MCF 10A (cell line): ENCODE results near the gene SYT2. TPM values are rescaled to one million over a fixed set of nuclear protein-coding genes. Genes with fewer than 3 reads are reported as not detected.

Experiments
- Bru-seq: library from RNA; stranded (reverse); fragments of 400-500 nt; gene quantifications from one replicate; lab custom pipeline; 2021; lab: Mats Ljungman, UMichigan
- BruChase-seq, 2 experiments: library from RNA; stranded (reverse); fragments of 400-500 nt; gene quantifications; one replicate each; lab custom pipeline; 2021; lab: Mats Ljungman, UMichigan
- BruUV-seq: library from RNA; stranded (reverse); fragments of 400-500 nt; replicated peaks from 2 replicates; lab custom pipeline; 2021; lab: Mats Ljungman, UMichigan
- CTCF ChIA-PET: fragments of 300-600 bp; sonication (Branson Sonifier 250); formaldehyde crosslinking; extraction: SDS; loops from one replicate; lab custom pipeline; 2021; ENCODE audit warnings: antibody characterized with exemption, inconsistent platforms; lab: Yijun Ruan, JAX
- POLR2A ChIA-PET: fragments of 300-600, 350-650 bp; sonication (Branson Sonifier 250); formaldehyde crosslinking; extraction: SDS; loops from one replicate; lab custom pipeline; 2020; ENCODE audit warnings: antibody characterized with exemption, inconsistent platforms; lab: Yijun Ruan, JAX
- DNase-seq: peaks from one replicate; pipeline ENCODE4 v3.0.0-alpha.2; 2018; ENCODE audit not compliant: unreplicated experiment
- H3K27ac Mint-ChIP-seq: one replicate; pipeline ENCODE4 v1.8.0; 2022; ENCODE audit warnings: mild to moderate bottlenecking, low read depth, mixed read lengths; ENCODE audit not compliant: unreplicated experiment
- H3K27me3 Mint-ChIP-seq: one replicate; pipeline ENCODE4 v1.8.0; 2022; ENCODE audit warnings: mixed read lengths; ENCODE audit not compliant: insufficient read depth, unreplicated experiment
- H3K36me3 Mint-ChIP-seq: one replicate; pipeline ENCODE4 v1.8.0; 2022; ENCODE audit warnings: mild to moderate bottlenecking, moderate library complexity, mixed read lengths; ENCODE audit not compliant: insufficient read depth, unreplicated experiment
- H3K4me1 Mint-ChIP-seq: one replicate; pipeline ENCODE4 v1.8.0; 2022; ENCODE audit warnings: mixed read lengths; ENCODE audit not compliant: insufficient read depth, unreplicated experiment
- H3K4me3 Mint-ChIP-seq: one replicate; pipeline ENCODE4 v1.8.0; 2022; ENCODE audit warnings: mild to moderate bottlenecking, moderate library complexity, mixed read lengths; ENCODE audit not compliant: unreplicated experiment
- H3K9me3 Mint-ChIP-seq: one replicate; pipeline ENCODE4 v1.8.0; 2022; ENCODE audit warnings: mixed read lengths; ENCODE audit not compliant: unreplicated experiment
- intact Hi-C: fragments of 100-400 bp; cut with micrococcal nuclease; formaldehyde crosslinking; loops from 2 replicates; pipeline ENCODE4 v1.14.1; 2022
- long read RNA-seq: library from polyadenylated mRNA; stranded (forward); transcript quantifications from one replicate; pipeline ENCODE4 v2.0.0, GENCODE V29; 2022
- total RNA-seq: library from RNA; stranded (reverse); gene quantifications from 2 replicates; pipeline ENCODE4 v1.2.3, GENCODE V29; 2022
- TF ChIP-seq, protein P1 (sequence below): fragments of 200-600 bp; IDR thresholded peaks from one replicate; pipeline ENCODE4 v1.8.0; 2022; ENCODE audit warnings: antibody characterized with exemption, mild to moderate bottlenecking; ENCODE audit not compliant: unreplicated experiment

Gene SYT2
- total RNA-seq (not detected in 2 replicates), Bru-seq, nascent RNA (percentile 13 among the genes with signal in this experiment), BruChase-seq, experiment 1, labeled RNA remaining after a 6-hour chase (percentile 11 among the genes with signal in this experiment), BruChase-seq, experiment 2, labeled RNA remaining after a 2-hour chase (percentile 12 among the genes with signal in this experiment)
- long read RNA-seq, partial matches to known transcripts: 0 of 2 reads
- long read RNA-seq, other reads (novel, unspliced or antisense): 2 of 2 reads

DNA sequence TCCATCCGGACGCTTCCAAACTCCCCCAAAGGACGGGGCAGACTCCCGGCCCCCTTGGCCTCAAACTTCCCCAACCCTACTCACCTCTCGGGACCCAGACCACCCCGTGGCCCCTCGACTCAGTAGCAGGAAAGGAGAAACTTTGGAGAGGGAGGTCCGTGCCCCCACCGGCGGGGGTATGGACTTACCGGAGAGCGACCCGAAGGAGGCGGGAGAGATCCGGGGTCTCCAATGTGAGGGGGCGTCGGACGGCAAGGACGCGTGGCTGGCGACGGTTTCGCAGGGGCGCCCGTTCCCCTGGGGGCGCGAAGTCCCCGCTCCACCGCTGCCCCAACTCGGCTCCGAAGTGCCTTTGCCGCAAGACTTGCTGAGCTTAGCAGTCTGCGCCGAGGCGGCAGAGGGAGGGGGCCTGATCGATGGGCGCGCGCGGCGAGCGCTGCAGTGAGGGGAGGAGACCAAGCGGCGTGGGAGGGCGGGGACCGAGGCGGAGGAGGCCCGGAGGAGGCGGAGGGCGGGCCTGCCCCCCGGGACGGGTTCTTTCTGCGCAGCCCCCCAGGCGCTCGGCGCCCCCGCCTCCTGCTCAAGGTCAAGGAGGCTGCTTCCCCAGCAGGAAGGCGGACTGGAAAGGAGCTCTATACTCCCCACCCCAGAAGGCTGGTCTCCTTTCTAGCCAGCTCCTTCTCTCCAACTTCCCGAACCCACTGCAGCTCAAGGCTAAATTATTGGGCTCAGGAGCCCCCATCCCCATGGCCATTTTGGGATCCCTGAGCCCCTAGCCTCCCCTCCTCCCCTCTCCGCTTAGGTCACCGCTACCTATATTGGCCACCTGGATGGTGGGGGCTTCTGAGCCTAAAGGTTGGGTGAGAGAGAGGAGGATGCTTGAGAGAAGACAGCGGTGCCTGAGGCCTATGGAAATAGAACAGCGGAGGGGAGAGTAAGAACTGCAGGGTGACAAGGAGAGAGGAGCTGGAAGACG lies at the start of gene SYT2:
Gene SYT2, minus strand, starts transcription at position 385 of the 976 bp plus-strand sequence. CDS start 104,682 bp downstream, outside the sequence.
- intact Hi-C loops: loop anchor here (10.0 kb wide), 1 partner anchor 396 kb away; no protein-coding TSS in a partner anchor
- Mint-ChIP-seq H3K4me3 (no peak within 1 kb of the TSS), H3K36me3 (no peaks in the 10 kb centered on the region), H3K27me3 (peaks cover 88% of the 10 kb centered on the region), H3K27ac (no peak within 1 kb of the TSS), H3K9me3 (no peaks in the 10 kb centered on the region), H3K4me1 (no peaks in the 10 kb centered on the region)
- CTCF ChIA-PET: interaction anchor here (0.6 to 9.4 kb wide), 5 partner anchors 8 to 549 kb away, joined by 3 to 86 read pairs (median 3); no protein-coding TSS in a partner anchor
- TF ChIP-seq, protein P1, sequence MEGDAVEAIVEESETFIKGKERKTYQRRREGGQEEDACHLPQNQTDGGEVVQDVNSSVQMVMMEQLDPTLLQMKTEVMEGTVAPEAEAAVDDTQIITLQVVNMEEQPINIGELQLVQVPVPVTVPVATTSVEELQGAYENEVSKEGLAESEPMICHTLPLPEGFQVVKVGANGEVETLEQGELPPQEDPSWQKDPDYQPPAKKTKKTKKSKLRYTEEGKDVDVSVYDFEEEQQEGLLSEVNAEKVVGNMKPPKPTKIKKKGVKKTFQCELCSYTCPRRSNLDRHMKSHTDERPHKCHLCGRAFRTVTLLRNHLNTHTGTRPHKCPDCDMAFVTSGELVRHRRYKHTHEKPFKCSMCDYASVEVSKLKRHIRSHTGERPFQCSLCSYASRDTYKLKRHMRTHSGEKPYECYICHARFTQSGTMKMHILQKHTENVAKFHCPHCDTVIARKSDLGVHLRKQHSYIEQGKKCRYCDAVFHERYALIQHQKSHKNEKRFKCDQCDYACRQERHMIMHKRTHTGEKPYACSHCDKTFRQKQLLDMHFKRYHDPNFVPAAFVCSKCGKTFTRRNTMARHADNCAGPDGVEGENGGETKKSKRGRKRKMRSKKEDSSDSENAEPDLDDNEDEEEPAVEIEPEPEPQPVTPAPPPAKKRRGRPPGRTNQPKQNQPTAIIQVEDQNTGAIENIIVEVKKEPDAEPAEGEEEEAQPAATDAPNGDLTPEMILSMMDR: no peak
- DNase-seq: no peak
- no TSS peak for BruUV-seq
- POLR2A ChIA-PET: no interaction called here

DNA sequence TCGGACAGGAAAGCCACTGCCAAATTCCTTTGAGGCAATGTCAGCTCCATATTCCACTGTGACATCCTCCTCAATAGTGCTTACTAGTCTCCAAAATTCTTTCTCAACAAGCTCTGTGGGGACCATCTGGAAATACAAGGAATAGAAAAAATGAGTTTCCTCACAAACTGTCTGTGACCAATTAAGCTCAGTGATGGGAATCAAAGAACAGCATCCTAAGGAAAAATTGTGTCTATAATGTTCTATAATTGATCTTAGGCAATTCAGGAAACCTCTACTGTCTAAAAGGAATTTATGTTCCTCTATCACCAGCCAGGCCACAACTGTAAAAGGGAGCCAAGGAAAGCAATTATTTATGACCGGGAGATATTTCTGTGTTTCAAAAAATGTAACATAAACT lies 46.1 kb upstream of the SYT2 start:
- DNase-seq: no peak
- no peak overlapping the region for H3K27ac Mint-ChIP-seq
- intact Hi-C loops: no loop called here
- H3K36me3 Mint-ChIP-seq: peaks cover 100% of the 10 kb centered on the region
- H3K9me3 Mint-ChIP-seq: no peaks in the 10 kb centered on the region
- BruUV-seq: no TSS peak
- no peaks in the 10 kb centered on the region for H3K4me1 Mint-ChIP-seq
- TF ChIP-seq, protein P1: no peak
- POLR2A ChIA-PET: interaction anchor here (0.8 to 1.1 kb wide), 5 partner anchors 9 to 251 kb away, joined by 3 to 5 read pairs (median 4); partner anchors contain the start of gene TMEM183A
- CTCF ChIA-PET: interaction anchor here (0.7 to 1.4 kb wide), 5 partner anchors 21 to 916 kb away, joined by 3 to 8 read pairs (median 3); no protein-coding TSS in a partner anchor
- no peak overlapping the region for H3K4me3 Mint-ChIP-seq
- no peaks in the 10 kb centered on the region for H3K27me3 Mint-ChIP-seq

- POLR2A ChIA-PET: interaction anchor here (0.7 kb wide), 1 partner anchor 19 kb away, joined by 3 read pairs; no protein-coding TSS in a partner anchor
- intact Hi-C loops: loop anchor here (5.0 kb wide), 1 partner anchor 53 kb away; the partner anchor contains the start of gene KDM5B
- TF ChIP-seq, protein P1: no peak
- H3K4me1 Mint-ChIP-seq: no peaks in the 10 kb centered on the region
- H3K27me3 Mint-ChIP-seq: no peaks in the 10 kb centered on the region
- no TSS peak for BruUV-seq
- no peak overlapping the region for H3K27ac Mint-ChIP-seq
- no peak overlapping the region for H3K4me3 Mint-ChIP-seq
- no peaks in the 10 kb centered on the region for H3K9me3 Mint-ChIP-seq
- DNase-seq: no peak
- CTCF ChIA-PET: interaction anchor here (0.7 to 5.3 kb wide), 3 partner anchors 43 to 1703 kb away, joined by 3 to 38 read pairs (median 4); no protein-coding TSS in a partner anchor
- H3K36me3 Mint-ChIP-seq: peaks cover 100% of the 10 kb centered on the region
These were observed 44.0 kb upstream of the SYT2 start for GRCh38 chr1:202754293-202754692.
